ENCODE measurements around the gene PRKD1. TPM values are rescaled to one million over a fixed set of nuclear protein-coding genes. Genes with fewer than 3 reads are reported as not detected.
"Not testable (repeated sequence)": the region's sequence is repeated elsewhere in the genome, so short reads cannot be mapped to it uniquely, and the experiment has no call there.

PRKD1 gene
- total RNA-seq, 2 donors from 2014 or later = not detected

GRCh38 chr14:29749829-29750228, 177.8 kb downstream of the PRKD1 start:
- peaks cover 7 to 10% of the 10 kb centered on the region in 2 donors for H3K9me3 Mint-ChIP-seq
- H3K27ac Mint-ChIP-seq = no peak overlapping the region
- no peaks in the 10 kb centered on the region for H3K36me3 Mint-ChIP-seq
- DNase-seq (ENCODE audit: low spot score in 2 of 2) (no peak), ATAC-seq (no peak)

- Mint-ChIP-seq H3K9me3 (peaks cover 7 to 11% of the 10 kb centered on the region in 2 donors), H3K36me3 (no peaks in the 10 kb centered on the region), H3K27ac (no peak overlapping the region)
- ATAC-seq = no peak
- DNase-seq (ENCODE audit: low spot score in 2 of 2) = no peak
These were observed 178.3 kb downstream of the PRKD1 start for GRCh38 chr14:29749327-29749726.

- ATAC-seq (no peak), DNase-seq (ENCODE audit: low spot score in 2 of 2) (no peak)
- Mint-ChIP-seq H3K9me3 (peaks cover 11 to 20% of the 10 kb centered on the region in 2 donors), H3K27ac (no peak overlapping the region), H3K36me3 (no peaks in the 10 kb centered on the region)
These were observed 181.8 kb downstream of the PRKD1 start for GRCh38 chr14:29745863-29746262.

GRCh38 chr14:29743531-29743930, 184.1 kb downstream of the PRKD1 start:
- no peak overlapping the region for H3K27ac Mint-ChIP-seq
- no peaks in the 10 kb centered on the region for H3K36me3 Mint-ChIP-seq
- peaks cover 17 to 23% of the 10 kb centered on the region in 2 donors for H3K9me3 Mint-ChIP-seq
- no peak for DNase-seq (ENCODE audit: low spot score in 2 of 2)
- ATAC-seq = no peak

GRCh38 chr14:29741909-29742401, 185.7 kb downstream of the PRKD1 start:
- DNase-seq (ENCODE audit: low spot score in 2 of 2) (no peak), ATAC-seq (no peak)
- Mint-ChIP-seq H3K36me3 (no peaks in the 10 kb centered on the region), H3K27ac (no peak overlapping the region), H3K9me3 (peaks cover 21 to 28% of the 10 kb centered on the region in 2 donors)

- H3K9me3 Mint-ChIP-seq = peaks cover 17 to 22% of the 10 kb centered on the region in 2 donors
- H3K36me3 Mint-ChIP-seq = no peaks in the 10 kb centered on the region
- ATAC-seq (no peak), DNase-seq (ENCODE audit: low spot score in 2 of 2) (no peak)
- H3K27ac Mint-ChIP-seq = no peak overlapping the region
These were observed 187.2 kb downstream of the PRKD1 start for GRCh38 chr14:29740491-29740890.

- ATAC-seq = no peak
These were observed 188.7 kb downstream of the PRKD1 start for GRCh38 chr14:29738950-29739349.

GRCh38 chr14:29738056-29738455, 189.6 kb downstream of the PRKD1 start:
- ATAC-seq (no peak), DNase-seq (ENCODE audit: low spot score in 2 of 2) (no peak)
- no peaks in the 10 kb centered on the region for H3K36me3 Mint-ChIP-seq
- H3K9me3 Mint-ChIP-seq = peaks cover 8 to 10% of the 10 kb centered on the region in 2 donors
- no peak overlapping the region for H3K27ac Mint-ChIP-seq

More at GRCh38 chr14:29738950-29739349, 188.7 kb downstream of the PRKD1 start:
- Mint-ChIP-seq H3K9me3 (peaks cover 13 to 15% of the 10 kb centered on the region in 2 donors), H3K27ac (no peak overlapping the region), H3K36me3 (no peaks in the 10 kb centered on the region)
- DNase-seq (ENCODE audit: low spot score in 2 of 2) = no peak

- Mint-ChIP-seq H3K36me3 (no peaks in the 10 kb centered on the region), H3K27ac (no peak overlapping the region), H3K9me3 (peaks cover 8 to 10% of the 10 kb centered on the region in 2 donors)
- DNase-seq (ENCODE audit: low spot score in 2 of 2) (no peak), ATAC-seq (no peak)
These were observed 192.2 kb downstream of the PRKD1 start for GRCh38 chr14:29735459-29735858.

- no peaks in the 10 kb centered on the region for H3K36me3 Mint-ChIP-seq
- H3K9me3 Mint-ChIP-seq = peaks cover 8 to 15% of the 10 kb centered on the region in 2 donors
- no peak for ATAC-seq
- DNase-seq (ENCODE audit: low spot score in 2 of 2) = no peak
- H3K27ac Mint-ChIP-seq = no peak overlapping the region
These were observed 192.9 kb downstream of the PRKD1 start for GRCh38 chr14:29734732-29735131.

GRCh38 chr14:29726560-29727331, 200.9 kb downstream of the PRKD1 start:
- not testable (repeated sequence) for ATAC-seq; H3K36me3 Mint-ChIP-seq; H3K27ac Mint-ChIP-seq; DNase-seq (ENCODE audit: low spot score in 2 of 2)
- peaks cover 19 to 24% of the 10 kb centered on the region in 2 donors for H3K9me3 Mint-ChIP-seq

GRCh38 chr14:29724991-29725390, 202.7 kb downstream of the PRKD1 start:
- ATAC-seq = no peak
- no peak for DNase-seq (ENCODE audit: low spot score in 2 of 2)
- Mint-ChIP-seq H3K9me3 (peaks cover 22 to 23% of the 10 kb centered on the region in 2 donors), H3K36me3 (no peaks in the 10 kb centered on the region), H3K27ac (no peak overlapping the region)

GRCh38 chr14:29722831-29723230, 204.8 kb downstream of the PRKD1 start:
- H3K9me3 Mint-ChIP-seq = peaks cover 18 to 22% of the 10 kb centered on the region in 2 donors
- H3K27ac Mint-ChIP-seq = no peak overlapping the region
- no peak for ATAC-seq
- no peaks in the 10 kb centered on the region for H3K36me3 Mint-ChIP-seq
- no peak for DNase-seq (ENCODE audit: low spot score in 2 of 2)

- H3K36me3 Mint-ChIP-seq = no peaks in the 10 kb centered on the region
- ATAC-seq (no peak), DNase-seq (ENCODE audit: low spot score in 2 of 2) (no peak)
- peaks cover 18 to 23% of the 10 kb centered on the region in 2 donors for H3K9me3 Mint-ChIP-seq
- H3K27ac Mint-ChIP-seq = no peak overlapping the region
These were observed 206.1 kb downstream of the PRKD1 start for GRCh38 chr14:29721586-29721985.

GRCh38 chr14:29717901-29718300, 209.7 kb downstream of the PRKD1 start:
- peaks cover 16 to 17% of the 10 kb centered on the region in 2 donors for H3K9me3 Mint-ChIP-seq
- no peak overlapping the region for H3K27ac Mint-ChIP-seq
- H3K36me3 Mint-ChIP-seq = no peaks in the 10 kb centered on the region
- ATAC-seq (no peak), DNase-seq (ENCODE audit: low spot score in 2 of 2) (no peak)

- Mint-ChIP-seq H3K9me3 (peaks cover 13 to 16% of the 10 kb centered on the region in 2 donors), H3K27ac (no peak overlapping the region), H3K36me3 (no peaks in the 10 kb centered on the region)
- ATAC-seq = no peak
- no peak for DNase-seq (ENCODE audit: low spot score in 2 of 2)
These were observed 211.5 kb downstream of the PRKD1 start for GRCh38 chr14:29716150-29716549.

GRCh38 chr14:29712601-29713000, 215.0 kb downstream of the PRKD1 start:
- peaks cover 15 to 17% of the 10 kb centered on the region in 2 donors for H3K9me3 Mint-ChIP-seq
- ATAC-seq (no peak), DNase-seq (ENCODE audit: low spot score in 2 of 2) (no peak)
- no peak overlapping the region for H3K27ac Mint-ChIP-seq
- no peaks in the 10 kb centered on the region for H3K36me3 Mint-ChIP-seq

- H3K9me3 Mint-ChIP-seq = peaks cover 19 to 24% of the 10 kb centered on the region in 2 donors
- no peak overlapping the region for H3K27ac Mint-ChIP-seq
- DNase-seq (ENCODE audit: low spot score in 2 of 2) (no peak), ATAC-seq (no peak)
- H3K36me3 Mint-ChIP-seq = no peaks in the 10 kb centered on the region
These were observed 217.6 kb downstream of the PRKD1 start for GRCh38 chr14:29710015-29710414.
